Mucosa of descending colon (tissue), 3 donors: ENCODE measurements around the gene SLC49A4. TPM values are rescaled to one million over a fixed set of nuclear protein-coding genes. Genes with fewer than 3 reads are reported as not detected.

Experiments used
- ATAC-seq: fragments of 200-7000 bp; cut with Tn5 transposase; one replicate; pipeline ENCODE4 v1.9.1; 2020; ENCODE audit warnings: mild to moderate bottlenecking, moderate library complexity
- DNase-seq, 3 donors: peaks; one replicate each; pipeline ENCODE4 v3.0.0-alpha.2; 2020
- H3K36me3 ChIP-seq: fragments of 200-600 bp; one replicate; pipeline ENCODE4 v1.8.0; 2021; ENCODE audit warnings: low read depth, mild to moderate bottlenecking
- H3K4me1 ChIP-seq: fragments of 200-600 bp; one replicate; pipeline ENCODE4 v1.8.0; 2021; ENCODE audit warnings: low read depth, mild to moderate bottlenecking
- H3K4me3 ChIP-seq: fragments of 200-600 bp; one replicate; pipeline ENCODE4 v1.8.0; 2021; ENCODE audit warnings: mild to moderate bottlenecking
- H3K9me3 ChIP-seq: fragments of 200-600 bp; one replicate; pipeline ENCODE4 v1.8.0; 2021; ENCODE audit warnings: mild to moderate bottlenecking
- intact Hi-C, 2 donors: fragments of 100-400 bp; cut with DNase I in 1 of 2; cut with micrococcal nuclease in 1 of 2; formaldehyde crosslinking; loops; one replicate each; pipeline versions ENCODE4 v1.11.0 to v1.11.1; 2022; cut with DNase I, micrococcal nuclease
- total RNA-seq, 3 donors: library from RNA; stranded (reverse); fragmentation: NEBNext Ultra II Directional in 2 of 3; extraction: Animal tissue kit (Norgen Biotek cat#: 25700) in 2 of 3; gene quantifications; one replicate each; pipeline versions ENCODE4 v1.2.1 to v1.2.4, GENCODE V29; 2021 to 2023
- TF ChIP-seq, protein P1 (sequence below): fragments of 200-600 bp; IDR thresholded peaks from one replicate; pipeline ENCODE4 v1.8.0; 2022; ENCODE audit warnings: antibody characterized with exemption, mild to moderate bottlenecking
- donor health status: DM: no; HTN: no; CAD: no; lungs with moderate emphysema.
- donor health status: DM: no; HTN: no; CAD: no.
- donor health status: DM: no; HTN: yes; CAD: no.

SLC49A4 gene
- total RNA-seq, 3 donors from 2014 or later = 16.4 to 27.7 (median 22.9) TPM

DNA sequence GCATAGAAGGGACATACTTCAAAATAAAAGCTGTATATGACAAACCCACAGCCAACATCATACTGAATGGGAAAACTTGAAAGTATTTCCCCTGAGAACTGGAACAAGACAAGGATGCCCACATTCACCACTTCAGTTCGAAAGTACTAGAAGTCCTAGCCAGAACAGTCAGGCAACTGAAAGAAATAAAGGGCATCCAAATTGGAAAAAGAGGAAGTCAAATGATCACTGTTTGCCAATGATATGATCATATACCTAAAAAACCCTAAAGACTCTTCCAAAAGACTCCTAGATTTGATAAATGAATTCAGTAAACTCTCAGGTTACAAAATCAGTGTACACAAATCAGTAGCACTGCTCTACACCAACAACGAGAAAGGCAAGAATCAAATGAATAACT is 40.7 kb downstream of the SLC49A4 start:
- no peaks in the 10 kb centered on the region for H3K9me3 ChIP-seq
- DNase-seq (no peak), ATAC-seq (no peak)
- H3K4me1 ChIP-seq = no peaks in the 10 kb centered on the region
- H3K4me3 ChIP-seq = no peak overlapping the region
- intact Hi-C loops = no loop called here
- TF ChIP-seq, protein P1, sequence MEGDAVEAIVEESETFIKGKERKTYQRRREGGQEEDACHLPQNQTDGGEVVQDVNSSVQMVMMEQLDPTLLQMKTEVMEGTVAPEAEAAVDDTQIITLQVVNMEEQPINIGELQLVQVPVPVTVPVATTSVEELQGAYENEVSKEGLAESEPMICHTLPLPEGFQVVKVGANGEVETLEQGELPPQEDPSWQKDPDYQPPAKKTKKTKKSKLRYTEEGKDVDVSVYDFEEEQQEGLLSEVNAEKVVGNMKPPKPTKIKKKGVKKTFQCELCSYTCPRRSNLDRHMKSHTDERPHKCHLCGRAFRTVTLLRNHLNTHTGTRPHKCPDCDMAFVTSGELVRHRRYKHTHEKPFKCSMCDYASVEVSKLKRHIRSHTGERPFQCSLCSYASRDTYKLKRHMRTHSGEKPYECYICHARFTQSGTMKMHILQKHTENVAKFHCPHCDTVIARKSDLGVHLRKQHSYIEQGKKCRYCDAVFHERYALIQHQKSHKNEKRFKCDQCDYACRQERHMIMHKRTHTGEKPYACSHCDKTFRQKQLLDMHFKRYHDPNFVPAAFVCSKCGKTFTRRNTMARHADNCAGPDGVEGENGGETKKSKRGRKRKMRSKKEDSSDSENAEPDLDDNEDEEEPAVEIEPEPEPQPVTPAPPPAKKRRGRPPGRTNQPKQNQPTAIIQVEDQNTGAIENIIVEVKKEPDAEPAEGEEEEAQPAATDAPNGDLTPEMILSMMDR = no peak
- H3K36me3 ChIP-seq = no peaks in the 10 kb centered on the region

DNA sequence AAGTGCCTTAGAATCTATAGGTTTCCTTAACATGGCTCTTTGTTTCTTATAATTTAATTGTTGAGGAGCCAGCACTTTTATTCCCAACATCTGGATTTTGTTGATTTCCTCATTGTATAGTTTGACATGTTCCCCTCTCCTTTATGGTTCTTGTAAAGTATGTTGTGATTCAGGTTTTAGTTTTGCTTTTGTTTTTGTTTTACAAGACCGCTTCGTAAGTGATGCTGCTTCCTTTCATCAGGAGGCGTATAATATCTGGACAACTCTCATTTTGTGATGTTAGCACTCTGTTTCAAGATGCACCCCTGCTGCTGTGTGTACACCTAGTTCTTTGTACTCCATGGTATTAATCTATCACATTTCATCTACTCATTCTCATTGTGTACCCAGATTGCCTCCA is 48.7 kb downstream of the SLC49A4 start:
- H3K4me3 ChIP-seq = no peak overlapping the region
- intact Hi-C loops = no loop called here
- ATAC-seq (peak; percentile 60), DNase-seq (no peak)
- H3K9me3 ChIP-seq = no peaks in the 10 kb centered on the region
- no peaks in the 10 kb centered on the region for H3K4me1 ChIP-seq
- TF ChIP-seq, protein P1 = no peak
- H3K36me3 ChIP-seq = no peaks in the 10 kb centered on the region

- Histone ChIP-seq H3K4me3 (no peak overlapping the region), H3K9me3 (no peaks in the 10 kb centered on the region), H3K4me1 (peaks cover 10% of the 10 kb centered on the region), H3K36me3 (no peaks in the 10 kb centered on the region)
- DNase-seq (no peak), ATAC-seq (no peak)
- intact Hi-C loops = no loop called here
- TF ChIP-seq, protein P1 = no peak
Observed at GRCh38 chr3:122857019-122857418, 62.1 kb downstream of the SLC49A4 start.

GRCh38 chr3:122858373-122858772 is 63.5 kb downstream of the SLC49A4 start:
- no peaks in the 10 kb centered on the region for H3K36me3 ChIP-seq
- H3K4me1 ChIP-seq = peaks cover 10% of the 10 kb centered on the region
- TF ChIP-seq, protein P1 = no peak
- DNase-seq (no peak), ATAC-seq (no peak)
- H3K9me3 ChIP-seq = no peaks in the 10 kb centered on the region
- intact Hi-C loops = no loop called here
- H3K4me3 ChIP-seq = no peak overlapping the region

GRCh38 chr3:122859021-122859805 is 64.3 kb downstream of the SLC49A4 start:
- DNase-seq (no peak), ATAC-seq (no peak)
- no peak overlapping the region for H3K4me3 ChIP-seq
- peaks cover 10% of the 10 kb centered on the region for H3K4me1 ChIP-seq
- no peaks in the 10 kb centered on the region for H3K36me3 ChIP-seq
- intact Hi-C loops = no loop called here
- H3K9me3 ChIP-seq = no peaks in the 10 kb centered on the region
- TF ChIP-seq, protein P1 = no peak
